ENCODE measurements around the gene TBX1.

TBX1 gene

DNA sequence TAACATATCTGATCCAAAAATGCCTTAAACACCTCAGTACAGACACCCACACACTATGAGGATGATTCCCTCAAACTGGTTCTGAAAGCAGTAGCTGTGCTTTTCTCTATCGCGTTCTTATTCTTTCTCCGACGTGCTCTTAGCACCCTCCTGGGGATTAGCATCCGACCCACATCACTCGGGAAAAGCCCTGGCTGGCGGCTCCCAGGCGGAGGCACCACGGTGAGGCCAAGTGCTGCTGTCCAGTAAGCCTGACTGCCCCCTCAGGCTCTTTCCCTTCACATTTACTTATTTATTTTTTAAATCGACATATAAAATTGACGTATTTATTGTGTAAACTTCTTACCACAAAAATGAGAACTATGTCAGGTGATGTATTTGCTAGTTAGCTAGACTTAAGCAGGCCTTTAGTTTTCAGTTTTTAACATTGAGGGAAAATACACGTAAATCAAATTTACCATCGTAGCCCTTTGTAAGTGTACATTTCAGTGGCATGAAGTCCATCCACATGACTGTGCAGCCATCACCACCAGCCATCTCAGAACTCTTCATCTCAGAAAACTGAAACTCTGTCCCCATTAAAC is 19.2 kb downstream of the TBX1 start:
- Mint-ChIP-seq H3K27ac (no peak overlapping the region), H3K4me1 (peaks cover 13% of the 10 kb centered on the region), H3K27me3 (peaks cover 35% of the 10 kb centered on the region), H3K9me3 (no peaks in the 10 kb centered on the region), H3K36me3 (peaks cover 2% of the 10 kb centered on the region), H3K4me3 (no peak overlapping the region)
- ATAC-seq (ENCODE audit: low read depth) (no peak), DNase-seq (ENCODE audit: low spot score in 2 of 2) (no peak)

DNA sequence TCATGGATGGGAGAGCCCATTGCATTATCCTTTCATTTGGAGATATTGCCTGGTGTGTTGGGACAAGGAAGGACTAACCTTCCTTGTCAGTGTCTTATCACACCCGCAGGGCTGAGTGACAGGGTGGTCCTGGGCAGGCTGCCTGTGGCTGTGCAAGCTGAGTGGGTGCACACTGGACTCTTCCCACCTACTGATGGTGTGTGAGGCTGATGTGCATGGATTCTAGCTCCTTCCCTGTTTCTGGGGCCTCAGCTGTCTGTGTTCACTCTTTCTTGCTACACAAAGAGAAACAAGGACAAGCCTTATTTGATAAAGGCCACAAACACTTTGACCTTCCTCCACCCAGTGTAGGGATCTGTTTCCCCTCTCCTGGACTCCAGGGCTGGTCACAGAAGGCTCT is 22.0 kb downstream of the TBX1 start:
- Mint-ChIP-seq H3K27ac (no peak overlapping the region), H3K36me3 (peaks cover 2% of the 10 kb centered on the region), H3K4me3 (no peak overlapping the region), H3K9me3 (no peaks in the 10 kb centered on the region), H3K4me1 (peaks cover 5% of the 10 kb centered on the region), H3K27me3 (peaks cover 25% of the 10 kb centered on the region)
- no peak for DNase-seq (ENCODE audit: low spot score in 2 of 2)
- ATAC-seq (ENCODE audit: low read depth), result no peak

- Mint-ChIP-seq H3K4me3 (no peak overlapping the region), H3K27me3 (peaks cover 23% of the 10 kb centered on the region), H3K27ac (no peak overlapping the region), H3K9me3 (no peaks in the 10 kb centered on the region), H3K36me3 (peaks cover 5% of the 10 kb centered on the region), H3K4me1 (peaks cover 5% of the 10 kb centered on the region)
- DNase-seq (ENCODE audit: low spot score in 2 of 2), result no peak
- no peak for ATAC-seq (ENCODE audit: low read depth)
Measured at GRCh38 chr22:19783586-19784383, 23.2 kb downstream of the TBX1 start.

DNA sequence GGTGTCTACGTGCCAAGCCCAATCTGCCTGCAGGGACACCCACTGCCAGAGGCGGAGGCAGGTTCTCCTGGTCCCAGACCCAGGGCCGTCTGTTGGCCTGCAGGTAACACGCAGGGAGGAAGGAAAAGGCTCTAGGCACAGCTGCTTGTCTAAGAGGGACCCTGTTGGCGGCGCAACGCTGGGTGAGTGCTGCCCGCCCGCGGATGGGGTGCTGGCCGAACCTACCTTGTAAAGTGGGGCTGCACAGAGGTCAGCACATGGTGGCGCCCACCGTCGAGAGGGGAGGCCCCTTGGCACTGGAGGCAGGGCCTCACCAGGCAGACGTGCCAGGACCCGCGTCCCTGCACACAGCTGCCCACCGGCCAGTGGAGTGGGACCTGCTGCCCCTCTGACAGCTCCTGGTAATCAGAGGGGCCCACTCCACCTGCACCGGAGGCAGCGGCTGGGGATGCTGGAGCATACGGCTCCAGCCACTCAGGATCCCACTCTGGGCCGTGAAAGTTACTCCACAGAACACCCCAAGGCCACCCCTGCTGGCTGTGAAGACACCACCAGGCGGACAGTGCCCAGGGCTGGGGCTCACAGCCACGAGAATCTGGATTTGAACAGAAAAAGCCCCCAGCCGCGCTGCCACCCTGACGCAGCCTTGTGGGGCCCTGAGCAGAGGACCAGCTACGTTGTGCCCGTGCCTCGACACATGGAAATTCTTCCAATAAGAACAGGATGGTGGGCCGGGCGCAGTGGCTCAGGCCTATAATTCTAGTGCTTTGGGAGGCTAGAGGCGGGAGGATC is 24.0 kb downstream of the TBX1 start:
- Mint-ChIP-seq H3K27me3 (peaks cover 17% of the 10 kb centered on the region), H3K4me1 (peaks cover 5% of the 10 kb centered on the region), H3K36me3 (peaks cover 10% of the 10 kb centered on the region), H3K27ac (no peak overlapping the region), H3K4me3 (no peak overlapping the region), H3K9me3 (no peaks in the 10 kb centered on the region)
- ATAC-seq (ENCODE audit: low read depth), result no peak
- no peak for DNase-seq (ENCODE audit: low spot score in 2 of 2)

- DNase-seq (ENCODE audit: low spot score in 2 of 2) (no peak), ATAC-seq (ENCODE audit: low read depth) (no peak)
- Mint-ChIP-seq H3K4me1 (no peaks in the 10 kb centered on the region), H3K27me3 (peaks cover 10% of the 10 kb centered on the region), H3K36me3 (peaks cover 18% of the 10 kb centered on the region), H3K27ac (no peak overlapping the region), H3K9me3 (no peaks in the 10 kb centered on the region), H3K4me3 (no peak overlapping the region)
Measured at GRCh38 chr22:19785461-19786263, 25.1 kb downstream of the TBX1 start.

GRCh38 chr22:19786264-19786585 is 25.6 kb downstream of the TBX1 start:
- Mint-ChIP-seq H3K4me1 (no peaks in the 10 kb centered on the region), H3K27ac (no peak overlapping the region), H3K27me3 (peaks cover 10% of the 10 kb centered on the region), H3K36me3 (peaks cover 19% of the 10 kb centered on the region), H3K9me3 (no peaks in the 10 kb centered on the region), H3K4me3 (no peak overlapping the region)
- DNase-seq (ENCODE audit: low spot score in 2 of 2), result no peak
- no peak for ATAC-seq (ENCODE audit: low read depth)

GRCh38 chr22:19786959-19787848 is 26.6 kb downstream of the TBX1 start:
- peaks cover 27% of the 10 kb centered on the region for H3K36me3 Mint-ChIP-seq
- ATAC-seq (ENCODE audit: low read depth) (no peak), DNase-seq (ENCODE audit: low spot score in 2 of 2) (no peak)
- peaks cover 10% of the 10 kb centered on the region for H3K27me3 Mint-ChIP-seq
- H3K4me3 Mint-ChIP-seq, result no peak overlapping the region
- H3K4me1 Mint-ChIP-seq, result no peaks in the 10 kb centered on the region
- H3K9me3 Mint-ChIP-seq, result peaks cover 2% of the 10 kb centered on the region
- no peak overlapping the region for H3K27ac Mint-ChIP-seq

DNA sequence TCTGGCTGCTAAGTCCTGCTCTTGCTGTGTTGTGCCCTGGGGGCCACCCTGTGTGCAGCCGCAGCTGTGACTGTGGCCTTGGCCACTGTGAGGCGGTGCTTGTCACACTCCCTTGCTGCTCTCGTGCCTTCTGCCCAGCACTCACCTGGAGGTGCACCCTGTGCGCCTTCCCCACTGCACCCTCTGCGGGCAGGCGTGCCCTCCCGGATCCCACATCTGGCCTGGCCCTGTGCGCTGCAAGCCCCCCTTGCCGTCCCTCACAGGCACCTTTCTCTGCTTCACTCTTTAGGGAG is 27.2 kb downstream of the TBX1 start:
- no peak overlapping the region for H3K27ac Mint-ChIP-seq

DNA sequence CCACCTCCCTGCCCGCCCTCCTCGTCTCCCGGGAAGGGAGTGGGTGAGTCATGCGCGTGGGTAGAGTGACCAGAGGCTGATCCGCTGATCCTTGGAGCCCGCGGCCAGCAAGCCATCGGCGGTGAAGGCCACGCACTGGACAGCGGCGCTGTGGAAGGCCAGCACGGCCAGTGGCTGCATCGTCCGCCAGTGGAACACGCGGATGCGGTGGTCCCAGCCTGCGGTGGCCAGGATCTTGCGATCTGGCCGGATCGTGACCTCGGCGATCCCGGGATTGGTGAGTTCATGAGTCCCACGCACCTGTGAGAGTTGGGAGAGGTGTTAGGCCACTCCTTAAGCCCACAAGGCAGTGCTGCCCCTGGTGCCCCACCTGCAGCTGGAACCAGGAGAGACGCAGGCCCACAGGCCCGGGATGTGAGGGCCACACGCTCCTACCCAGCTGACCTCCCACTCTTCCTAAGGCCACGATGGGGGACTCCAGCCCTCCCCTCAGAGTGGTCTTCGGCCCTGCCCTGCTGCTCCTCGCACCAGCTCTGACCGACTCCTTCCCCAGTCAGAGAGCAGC is 28.2 kb downstream of the TBX1 start:
- peaks cover 5% of the 10 kb centered on the region for H3K27me3 Mint-ChIP-seq
- ATAC-seq (ENCODE audit: low read depth), result no peak
- H3K4me3 Mint-ChIP-seq, result no peak overlapping the region
- H3K4me1 Mint-ChIP-seq, result no peaks in the 10 kb centered on the region
- peaks cover 10% of the 10 kb centered on the region for H3K9me3 Mint-ChIP-seq
- peaks cover 39% of the 10 kb centered on the region for H3K36me3 Mint-ChIP-seq
- H3K27ac Mint-ChIP-seq, result no peak overlapping the region
- no peak for DNase-seq (ENCODE audit: low spot score in 2 of 2)

More for the DNA sequence above, 27.2 kb downstream of the TBX1 start:
- H3K9me3 Mint-ChIP-seq, result peaks cover 6% of the 10 kb centered on the region
- ATAC-seq (ENCODE audit: low read depth), result no peak
- H3K36me3 Mint-ChIP-seq, result peaks cover 33% of the 10 kb centered on the region
- H3K27me3 Mint-ChIP-seq, result peaks cover 8% of the 10 kb centered on the region
- H3K4me3 Mint-ChIP-seq, result no peak overlapping the region
- DNase-seq (ENCODE audit: low spot score in 2 of 2), result no peak
- H3K4me1 Mint-ChIP-seq, result no peaks in the 10 kb centered on the region

- no peak for ATAC-seq (ENCODE audit: low read depth)
- Mint-ChIP-seq H3K4me3 (no peak overlapping the region), H3K36me3 (peaks cover 44% of the 10 kb centered on the region), H3K27ac (no peak overlapping the region), H3K27me3 (peaks cover 5% of the 10 kb centered on the region), H3K9me3 (peaks cover 14% of the 10 kb centered on the region), H3K4me1 (no peaks in the 10 kb centered on the region)
- no peak for DNase-seq (ENCODE audit: low spot score in 2 of 2)
Measured at GRCh38 chr22:19789406-19789805, 28.8 kb downstream of the TBX1 start.

DNA sequence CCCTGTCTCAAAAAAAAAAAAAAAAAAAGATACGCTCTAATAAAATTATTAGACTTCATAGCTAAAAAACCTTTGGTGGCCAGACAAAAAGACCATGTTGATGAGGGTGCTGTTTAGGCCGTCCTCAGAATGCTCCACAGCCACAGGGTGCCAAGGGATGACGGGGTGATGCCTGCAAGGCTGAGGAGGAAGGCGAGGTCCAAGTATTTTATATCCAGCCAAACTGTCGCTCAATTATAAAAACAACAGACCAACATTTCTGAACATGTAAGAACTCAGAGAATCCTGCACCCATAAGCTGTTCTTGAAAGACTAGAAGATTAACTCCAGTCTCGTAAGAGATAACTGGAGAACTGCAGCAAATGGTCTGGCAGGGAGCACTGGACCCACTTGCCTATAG is 29.2 kb downstream of the TBX1 start:
- Mint-ChIP-seq H3K9me3 (peaks cover 15% of the 10 kb centered on the region), H3K36me3 (peaks cover 46% of the 10 kb centered on the region), H3K27ac (no peak overlapping the region), H3K27me3 (peaks cover 5% of the 10 kb centered on the region), H3K4me3 (no peak overlapping the region), H3K4me1 (no peaks in the 10 kb centered on the region)
- ATAC-seq (ENCODE audit: low read depth) (no peak), DNase-seq (ENCODE audit: low spot score in 2 of 2) (no peak)

- Mint-ChIP-seq H3K4me1 (no peaks in the 10 kb centered on the region), H3K27me3 (peaks cover 5% of the 10 kb centered on the region), H3K27ac (no peak overlapping the region), H3K9me3 (peaks cover 15% of the 10 kb centered on the region), H3K4me3 (no peak overlapping the region), H3K36me3 (peaks cover 53% of the 10 kb centered on the region)
- DNase-seq (ENCODE audit: low spot score in 2 of 2) (no peak), ATAC-seq (ENCODE audit: low read depth) (no peak)
Measured at GRCh38 chr22:19791243-19791642, 30.7 kb downstream of the TBX1 start.

GRCh38 chr22:19791894-19792293 is 31.3 kb downstream of the TBX1 start:
- Mint-ChIP-seq H3K9me3 (peaks cover 15% of the 10 kb centered on the region), H3K27me3 (peaks cover 5% of the 10 kb centered on the region), H3K4me1 (no peaks in the 10 kb centered on the region), H3K36me3 (peaks cover 55% of the 10 kb centered on the region), H3K27ac (no peak overlapping the region), H3K4me3 (no peak overlapping the region)
- ATAC-seq (ENCODE audit: low read depth) (no peak), DNase-seq (ENCODE audit: low spot score in 2 of 2) (no peak)

Measured in memory B cell (primary cell).